ENCODE measurements around the gene C1orf53.

- no peak for TF ChIP-seq POU5F1 (IDR thresholded peaks at IDR 0.05; ENCODE audit: borderline replicate concordance, low read depth, low read length, partially characterized antibody)
- TF ChIP-seq SIN3A (IDR thresholded peaks at IDR 0.05; ENCODE audit: borderline replicate concordance in 2 of 2, control insufficient read depth in 1 of 2, low read depth in 2 of 2, low read length in 2 of 2) = no peak
- TF ChIP-seq ZNF184 (CRISPR knock-in tag; IDR thresholded peaks at IDR 0.05) = no peak
- no peak for TF ChIP-seq DPF2 (IDR thresholded peaks at IDR 0.05)
- TF ChIP-seq ETV1 (tag; conservative IDR thresholded peaks at IDR 0.05; ENCODE audit: low read depth) = no peak
- TF ChIP-seq, protein P1, sequence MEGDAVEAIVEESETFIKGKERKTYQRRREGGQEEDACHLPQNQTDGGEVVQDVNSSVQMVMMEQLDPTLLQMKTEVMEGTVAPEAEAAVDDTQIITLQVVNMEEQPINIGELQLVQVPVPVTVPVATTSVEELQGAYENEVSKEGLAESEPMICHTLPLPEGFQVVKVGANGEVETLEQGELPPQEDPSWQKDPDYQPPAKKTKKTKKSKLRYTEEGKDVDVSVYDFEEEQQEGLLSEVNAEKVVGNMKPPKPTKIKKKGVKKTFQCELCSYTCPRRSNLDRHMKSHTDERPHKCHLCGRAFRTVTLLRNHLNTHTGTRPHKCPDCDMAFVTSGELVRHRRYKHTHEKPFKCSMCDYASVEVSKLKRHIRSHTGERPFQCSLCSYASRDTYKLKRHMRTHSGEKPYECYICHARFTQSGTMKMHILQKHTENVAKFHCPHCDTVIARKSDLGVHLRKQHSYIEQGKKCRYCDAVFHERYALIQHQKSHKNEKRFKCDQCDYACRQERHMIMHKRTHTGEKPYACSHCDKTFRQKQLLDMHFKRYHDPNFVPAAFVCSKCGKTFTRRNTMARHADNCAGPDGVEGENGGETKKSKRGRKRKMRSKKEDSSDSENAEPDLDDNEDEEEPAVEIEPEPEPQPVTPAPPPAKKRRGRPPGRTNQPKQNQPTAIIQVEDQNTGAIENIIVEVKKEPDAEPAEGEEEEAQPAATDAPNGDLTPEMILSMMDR (IDR thresholded peaks at IDR 0.05 in 2 of 3, conservative IDR thresholded peaks at IDR 0.05 in 1 of 3; ENCODE audit: insufficient read depth in 2 of 3, low read depth in 1 of 3, low read length in 3 of 3) = no peak
- TF ChIP-seq ELF1 (tag; IDR thresholded peaks at IDR 0.05) = no peak
- TF ChIP-seq POLR2A (conservative IDR thresholded peaks at IDR 0.05) = no peak
These were observed 9.7 kb upstream of the C1orf53 start for GRCh38 chr1:197892684-197893083.
